Spleen (tissue), 11 donors: ENCODE results near the gene COX7B2. TPM values are rescaled to one million over a fixed set of nuclear protein-coding genes. Genes with fewer than 3 reads are reported as not detected.
A peak's percentile ranks its signal among the peaks of the same experiment; 100 is the strongest.

ENCODE experiments used
- DNase-seq: peaks from one replicate; pipeline ENCODE4 v3.0.0-alpha.2; 2020
- H3K27ac ChIP-seq, 8 donors: fragments of 200-600 bp; sonication (generic) in 7 of 8; 1 replicate in 4 of 8; 2 replicates in 4 of 8; pipeline versions ENCODE4 v1.5.0 to v1.8.0; 2016 to 2021; ENCODE audit warnings: inconsistent platforms in 4 of 8, mild to moderate bottlenecking in 4 of 8, moderate library complexity in 1 of 8
- H3K27me3 ChIP-seq, 7 donors: fragments of 200-600 bp; sonication (generic) in 6 of 7; replicated peaks in 1 of 7; 1 replicate in 4 of 7; 2 replicates in 3 of 7; pipeline versions ENCODE4 v1.5.0 to v1.8.0; 2016 to 2021; ENCODE audit warnings: inconsistent platforms in 3 of 7, mild to moderate bottlenecking in 1 of 7
- H3K36me3 ChIP-seq, 6 donors: fragments of 200-600 bp; sonication (generic) in 5 of 6; 1 replicate in 4 of 6; 2 replicates in 2 of 6; pipeline versions ENCODE4 v1.5.0 to v1.8.0; 2016 to 2021; ENCODE audit warnings: inconsistent platforms in 2 of 6
- H3K4me1 ChIP-seq, 6 donors: fragments of 200-600 bp; sonication (generic) in 5 of 6; 1 replicate in 3 of 6; 2 replicates in 3 of 6; pipeline versions ENCODE4 v1.5.0 to v1.8.0; 2016 to 2021; ENCODE audit warnings: inconsistent platforms in 3 of 6
- H3K4me3 ChIP-seq, 8 donors: fragments of 200-600 bp; sonication (generic) in 7 of 8; 1 replicate in 4 of 8; 2 replicates in 4 of 8; pipeline versions ENCODE4 v1.5.0 to v1.8.0; 2016 to 2021; ENCODE audit warnings: inconsistent platforms in 4 of 8, mild to moderate bottlenecking in 4 of 8, moderate library complexity in 2 of 8
- H3K9me3 ChIP-seq, 8 donors: fragments of 200-600 bp; sonication (generic) in 7 of 8; 1 replicate in 4 of 8; 2 replicates in 4 of 8; pipeline versions ENCODE4 v1.5.0 to v1.8.0; 2016 to 2021; ENCODE audit warnings: inconsistent platforms in 4 of 8
- CTCF ChIP-seq, 11 experiments: fragments of 200-600 bp in 7 of 11; fragments of 450-650 bp in 4 of 11; sonication (generic) in 4 of 11; IDR thresholded peaks in 8 of 11; conservative IDR thresholded peaks in 3 of 11; 1 replicate in 7 of 11; 2 replicates in 4 of 11; pipeline versions ENCODE4 v1.4.0 to v1.8.0; 2016 to 2021; ENCODE audit warnings: antibody characterized with exemption in 11 of 11, inconsistent platforms in 4 of 11, mild to moderate bottlenecking in 1 of 11
- POLR2A ChIP-seq, 3 donors: fragments of 450-650 bp; IDR thresholded peaks; one replicate each; pipeline ENCODE4 v1.5.1; 2017; ENCODE audit warnings: antibody characterized with exemption in 3 of 3, mild to moderate bottlenecking in 1 of 3
- POLR2AphosphoS5 ChIP-seq, 3 donors: sonication (generic); formaldehyde crosslinking; IDR thresholded peaks; one replicate each; pipeline ENCODE4 v1.5.1; 2017; ENCODE audit warnings: antibody characterized with exemption in 3 of 3
- WGBS, 5 donors: extraction: QIAGEN DNeasy Blood & Tissue Kit in 3 of 5; methylation state at CpG; one replicate each; pipeline versions ENCODE4 v1.1.5 to v1.1.7; 2013 to 2018; 5-methylcytosine and 5-hydroxymethylcytosine counted together
- intact Hi-C: fragments of 100-400 bp; cut with DNase I; formaldehyde crosslinking; loops from one replicate; pipeline ENCODE4 v1.15.0; 2023; ENCODE audit warnings: low total_unique reads
- polyA plus RNA-seq, 3 donors: library from polyadenylated mRNA; stranded (reverse); fragments of 200-250 nt; gene quantifications; one replicate each; pipeline ENCODE4 v1.2.1, GENCODE V29; 2013
- total RNA-seq, 7 donors: library from RNA; depleted of rRNA in 3 of 7; stranded (reverse); fragments of >200 nt in 3 of 7; fragmentation: NEBNext Ultra II Directional in 4 of 7; extraction: Animal tissue kit (Norgen Biotek cat#: 25700) in 4 of 7; gene quantifications; one replicate each; pipeline versions ENCODE4 v1.1.0 to v1.2.1, GENCODE V29; 2016 to 2021
- donor health status: healthy with polysubstance abuse.
- donor health status: DM: no; HTN: no; CAD: no; lungs with moderate emphysema.
- donor health status: DM: no; HTN: no; CAD: no.
- donor health status: Bipolar disorder and iron deficiency.
- donor health status: healthy.
- donor health status: DM: no; HTN: no; CAD: no.
- donor health status: DM: yes; HTN: yes; CAD: no.

The COX7B2 gene
- total and polyA plus RNA-seq, 10 donors = not detected

GRCh38 chr4:46934726-46935125 is 25.7 kb upstream of the COX7B2 start:
- Histone ChIP-seq H3K4me3 (no peak overlapping the region), H3K9me3 (no peaks in the 10 kb centered on the region), H3K27ac (no peak overlapping the region), H3K27me3 (peaks cover 0 to 2% (median 0%) of the 10 kb centered on the region in 7 donors), H3K36me3 (no peaks in the 10 kb centered on the region), H3K4me1 (no peaks in the 10 kb centered on the region)
- intact Hi-C loops = no loop called here
- WGBS, 5 donors = 71 to 85% (median 73%) methylated on average over 2 of the region's 2 CpGs
- no peak for DNase-seq
- TF ChIP-seq POLR2AphosphoS5 (IDR thresholded peaks at IDR 0.05) = no peak
- no peak for TF ChIP-seq POLR2A (IDR thresholded peaks at IDR 0.05)
- no peak for TF ChIP-seq CTCF (IDR thresholded peaks at IDR 0.05 in 8 of 11, conservative IDR thresholded peaks at IDR 0.05 in 3 of 11)

GRCh38 chr4:46933686-46934085 is 24.6 kb upstream of the COX7B2 start:
- Histone ChIP-seq H3K4me1 (no peaks in the 10 kb centered on the region), H3K9me3 (no peaks in the 10 kb centered on the region), H3K4me3 (no peak overlapping the region), H3K27ac (no peak overlapping the region), H3K27me3 (peaks cover 0 to 7% (median 0%) of the 10 kb centered on the region in 7 donors), H3K36me3 (no peaks in the 10 kb centered on the region)
- 65 to 81% (median 77%) methylated on average over 3 of the region's 3 CpGs for WGBS, 5 donors
- no peak for TF ChIP-seq CTCF (IDR thresholded peaks at IDR 0.05 in 8 of 11, conservative IDR thresholded peaks at IDR 0.05 in 3 of 11)
- no peak for TF ChIP-seq POLR2AphosphoS5 (IDR thresholded peaks at IDR 0.05)
- TF ChIP-seq POLR2A (IDR thresholded peaks at IDR 0.05) = no peak
- intact Hi-C loops = no loop called here
- DNase-seq = no peak

- no peak for DNase-seq
- Histone ChIP-seq H3K27me3 (peaks cover 0 to 15% (median 0%) of the 10 kb centered on the region in 7 donors), H3K4me1 (no peaks in the 10 kb centered on the region), H3K36me3 (no peaks in the 10 kb centered on the region), H3K27ac (no peak overlapping the region), H3K4me3 (no peak overlapping the region), H3K9me3 (no peaks in the 10 kb centered on the region)
- intact Hi-C loops = no loop called here
- TF ChIP-seq POLR2AphosphoS5 (IDR thresholded peaks at IDR 0.05) (no peak), POLR2A (IDR thresholded peaks at IDR 0.05) (no peak), CTCF (IDR thresholded peaks at IDR 0.05 in 8 of 11, conservative IDR thresholded peaks at IDR 0.05 in 3 of 11) (peak in 5 of 11 experiments; percentile 12 to 50 (median 29))
- WGBS, 5 donors = 9 to 16% (median 15%) methylated on average over 3 of the region's 3 CpGs
Measured at GRCh38 chr4:46931981-46932380, 22.9 kb upstream of the COX7B2 start.

GRCh38 chr4:46930891-46931290 is 21.8 kb upstream of the COX7B2 start:
- H3K4me1 ChIP-seq = no peaks in the 10 kb centered on the region
- no peak overlapping the region for H3K27ac ChIP-seq
- TF ChIP-seq POLR2A (IDR thresholded peaks at IDR 0.05) (no peak), CTCF (IDR thresholded peaks at IDR 0.05 in 8 of 11, conservative IDR thresholded peaks at IDR 0.05 in 3 of 11) (no peak), POLR2AphosphoS5 (IDR thresholded peaks at IDR 0.05) (no peak)
- H3K9me3 ChIP-seq = no peaks in the 10 kb centered on the region
- H3K27me3 ChIP-seq = peaks cover 0 to 20% (median 0%) of the 10 kb centered on the region in 7 donors
- no peaks in the 10 kb centered on the region for H3K36me3 ChIP-seq
- DNase-seq = no peak
- intact Hi-C loops = no loop called here
- no peak overlapping the region for H3K4me3 ChIP-seq
- WGBS, 5 donors = 53 to 66% (median 63%) methylated on average over 3 of the region's 3 CpGs
